Skeletal muscle satellite cell (primary cell): Measurements from ENCODE around the gene C19orf12.
"Not testable (repeated sequence)": the region's sequence is repeated elsewhere in the genome, so short reads cannot be mapped to it uniquely, and the experiment has no call there.

Experiments
- H3K27me3 ChIP-seq: 2 replicates; pipeline ENCODE4 v1.7.0; 2013; ENCODE audit warnings: low read length; ENCODE audit not compliant: control insufficient read depth, insufficient read depth
- H3K36me3 ChIP-seq: 2 replicates; pipeline ENCODE4 v1.7.0; 2013; ENCODE audit warnings: mild to moderate bottlenecking, control low read depth, low read length; ENCODE audit not compliant: insufficient read depth
- H3K4me1 ChIP-seq: 2 replicates; pipeline ENCODE4 v1.7.0; 2013; ENCODE audit warnings: low read length; ENCODE audit not compliant: control insufficient read depth, insufficient read depth
- H3K4me2 ChIP-seq: 2 replicates; pipeline ENCODE4 v1.7.0; 2013; ENCODE audit warnings: mild to moderate bottlenecking, low read length
- H3K4me3 ChIP-seq: 2 replicates; pipeline ENCODE4 v1.7.0; 2013; ENCODE audit warnings: low read length
- H3K9ac ChIP-seq: 2 replicates; pipeline ENCODE4 v1.7.0; 2013; ENCODE audit warnings: mild to moderate bottlenecking, low read depth, low read length, moderate library complexity
- H3K9me3 ChIP-seq: replicated peaks from 2 replicates; pipeline ENCODE4 v1.7.0; 2013; ENCODE audit warnings: mild to moderate bottlenecking, control low read depth, low read length

The C19orf12 gene

GRCh38 chr19:29724746-29725145, 9.7 kb upstream of the C19orf12 start:
- Histone ChIP-seq H3K4me3 (peak overlapping the region; percentile 43), H3K4me2 (peak overlapping the region; percentile 69), H3K36me3 (no peaks in the 10 kb centered on the region), H3K9ac (no peak overlapping the region), H3K4me1 (peaks cover 5% of the 10 kb centered on the region), H3K9me3 (no peaks in the 10 kb centered on the region), H3K27me3 (peaks cover 62% of the 10 kb centered on the region)

GRCh38 chr19:29724102-29724641, 9.1 kb upstream of the C19orf12 start:
- Histone ChIP-seq H3K27me3 (peaks cover 62% of the 10 kb centered on the region), H3K9me3 (no peaks in the 10 kb centered on the region), H3K4me1 (peaks cover 5% of the 10 kb centered on the region), H3K36me3 (no peaks in the 10 kb centered on the region), H3K9ac (no peak overlapping the region), H3K4me3 (peak overlapping the region; percentile 43), H3K4me2 (peak overlapping the region; percentile 69)

GRCh38 chr19:29717051-29717450, 2.0 kb upstream of the C19orf12 start:
- peaks cover 8% of the 10 kb centered on the region for H3K27me3 ChIP-seq
- H3K36me3 ChIP-seq, result no peaks in the 10 kb centered on the region
- H3K4me3 ChIP-seq, result no peak overlapping the region
- no peaks in the 10 kb centered on the region for H3K9me3 ChIP-seq
- H3K4me1 ChIP-seq, result peaks cover 20% of the 10 kb centered on the region
- H3K4me2 ChIP-seq, result no peak overlapping the region
- no peak overlapping the region for H3K9ac ChIP-seq

- peak overlapping the region; percentile 98 for H3K9ac ChIP-seq
- H3K9me3 ChIP-seq, result no peaks in the 10 kb centered on the region
- H3K27me3 ChIP-seq, result no peaks in the 10 kb centered on the region
- peaks cover 20% of the 10 kb centered on the region for H3K4me1 ChIP-seq
- H3K36me3 ChIP-seq, result no peaks in the 10 kb centered on the region
- peak overlapping the region; percentile 80 for H3K4me3 ChIP-seq
- peak overlapping the region; percentile 93 for H3K4me2 ChIP-seq
Observed at GRCh38 chr19:29715701-29716581, 880 bp upstream of the C19orf12 start.

- Histone ChIP-seq H3K9ac (peak overlapping the region; percentile 98), H3K4me3 (peak overlapping the region; percentile 80), H3K36me3 (no peaks in the 10 kb centered on the region), H3K9me3 (no peaks in the 10 kb centered on the region), H3K4me1 (peaks cover 20% of the 10 kb centered on the region), H3K4me2 (peak overlapping the region; percentile 93), H3K27me3 (no peaks in the 10 kb centered on the region)
Observed at GRCh38 chr19:29714371-29714952, 599 bp downstream of the C19orf12 start.

GRCh38 chr19:29712744-29713516, 2.1 kb downstream of the C19orf12 start:
- no peaks in the 10 kb centered on the region for H3K27me3 ChIP-seq
- H3K4me1 ChIP-seq, result peaks cover 20% of the 10 kb centered on the region
- no peaks in the 10 kb centered on the region for H3K36me3 ChIP-seq
- H3K4me2 ChIP-seq, result peak overlapping the region; percentile 89
- H3K9ac ChIP-seq, result no peak overlapping the region
- H3K4me3 ChIP-seq, result no peak overlapping the region
- H3K9me3 ChIP-seq, result no peaks in the 10 kb centered on the region

- no peaks in the 10 kb centered on the region for H3K27me3 ChIP-seq
- H3K4me1 ChIP-seq, result peaks cover 20% of the 10 kb centered on the region
- H3K36me3 ChIP-seq, result peaks cover 6% of the 10 kb centered on the region
- H3K9me3 ChIP-seq, result no peaks in the 10 kb centered on the region
- no peak overlapping the region for H3K4me2 ChIP-seq
- H3K9ac ChIP-seq, result no peak overlapping the region
- H3K4me3 ChIP-seq, result no peak overlapping the region
Observed at GRCh38 chr19:29711584-29712132, 3.4 kb downstream of the C19orf12 start.

- peaks cover 22% of the 10 kb centered on the region for H3K36me3 ChIP-seq
- not testable (repeated sequence) for H3K9me3 ChIP-seq, H3K27me3 ChIP-seq, H3K4me3 ChIP-seq, H3K4me1 ChIP-seq, H3K9ac ChIP-seq, H3K4me2 ChIP-seq
Observed at GRCh38 chr19:29709440-29709798, 5.6 kb downstream of the C19orf12 start.

GRCh38 chr19:29708554-29709439, 6.3 kb downstream of the C19orf12 start:
- peaks cover 24% of the 10 kb centered on the region for H3K36me3 ChIP-seq
- H3K4me1 ChIP-seq, result peaks cover 3% of the 10 kb centered on the region
- no peaks in the 10 kb centered on the region for H3K9me3 ChIP-seq
- H3K4me2 ChIP-seq, result peak overlapping the region; percentile 21
- no peaks in the 10 kb centered on the region for H3K27me3 ChIP-seq
- no peak overlapping the region for H3K4me3 ChIP-seq
- no peak overlapping the region for H3K9ac ChIP-seq

GRCh38 chr19:29706635-29707034, 8.4 kb downstream of the C19orf12 start:
- Histone ChIP-seq H3K4me2 (no peak overlapping the region), H3K9me3 (no peaks in the 10 kb centered on the region), H3K9ac (no peak overlapping the region), H3K27me3 (no peaks in the 10 kb centered on the region), H3K4me1 (peaks cover 4% of the 10 kb centered on the region), H3K4me3 (no peak overlapping the region), H3K36me3 (peaks cover 37% of the 10 kb centered on the region)
